GM19193 (cell line): ENCODE data around the gene CEP126.

ENCODE experiments used
- POLR2A ChIP-seq: IDR thresholded peaks from 4 replicates; pipeline ENCODE4 v1.6.1; 2011; ENCODE audit not compliant: insufficient read depth, insufficient read length; ENCODE audit errors: extremely low read depth

The CEP126 gene, protein sequence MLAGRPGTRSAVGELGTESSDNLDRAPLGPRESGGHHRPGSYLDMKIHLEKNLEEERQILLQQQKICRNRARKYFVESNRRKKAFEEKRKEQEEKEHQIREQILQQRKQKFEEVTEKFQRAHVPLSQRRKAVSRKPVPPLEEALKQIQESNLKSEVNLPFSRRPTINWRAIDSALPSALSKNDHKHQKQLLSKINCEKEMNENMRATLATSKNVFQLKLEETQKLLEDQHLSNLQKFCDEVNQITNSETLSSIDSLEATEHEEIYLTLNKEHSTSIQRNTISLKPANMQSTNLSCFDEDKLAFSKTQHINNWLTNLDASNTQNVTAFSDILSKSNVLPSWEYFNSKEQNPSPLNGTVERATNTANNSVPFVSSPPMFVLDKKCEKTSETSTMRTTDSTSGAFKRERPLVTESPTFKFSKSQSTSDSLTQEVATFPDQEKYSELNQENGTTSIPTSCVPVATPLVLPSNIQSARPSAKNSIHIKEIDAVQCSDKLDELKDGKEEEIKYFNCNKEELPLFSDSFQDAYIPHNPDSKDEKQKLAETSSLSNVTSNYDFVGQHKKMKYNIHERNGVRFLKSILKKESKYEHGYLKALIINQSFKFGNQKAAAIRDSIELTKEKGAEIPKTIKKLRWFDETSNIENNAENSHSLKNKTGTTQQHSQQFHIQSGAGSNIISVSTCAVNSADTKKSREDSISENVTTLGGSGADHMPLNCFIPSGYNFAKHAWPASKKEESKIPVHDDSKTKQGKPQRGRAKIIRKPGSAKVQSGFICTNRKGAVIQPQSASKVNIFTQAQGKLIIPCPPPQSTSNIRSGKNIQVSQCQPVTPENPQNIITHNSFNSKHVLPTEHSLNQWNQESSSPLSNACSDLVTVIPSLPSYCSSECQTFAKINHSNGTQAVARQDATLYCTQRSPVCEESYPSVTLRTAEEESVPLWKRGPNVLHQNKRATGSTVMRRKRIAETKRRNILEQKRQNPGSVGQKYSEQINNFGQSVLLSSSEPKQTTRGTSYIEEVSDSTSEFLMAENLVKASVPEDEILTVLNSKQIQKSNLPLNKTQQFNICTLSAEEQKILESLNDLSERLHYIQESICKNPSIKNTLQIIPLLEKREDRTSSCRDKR

GRCh38 chr11:101914738-101915426 lies at the start of gene CEP126:
TSS of gene CEP126 (plus strand) at chr11:101915010. CDS start at chr11:101915285, 275 bp downstream.
- TF ChIP-seq POLR2A = no peak

DNA sequence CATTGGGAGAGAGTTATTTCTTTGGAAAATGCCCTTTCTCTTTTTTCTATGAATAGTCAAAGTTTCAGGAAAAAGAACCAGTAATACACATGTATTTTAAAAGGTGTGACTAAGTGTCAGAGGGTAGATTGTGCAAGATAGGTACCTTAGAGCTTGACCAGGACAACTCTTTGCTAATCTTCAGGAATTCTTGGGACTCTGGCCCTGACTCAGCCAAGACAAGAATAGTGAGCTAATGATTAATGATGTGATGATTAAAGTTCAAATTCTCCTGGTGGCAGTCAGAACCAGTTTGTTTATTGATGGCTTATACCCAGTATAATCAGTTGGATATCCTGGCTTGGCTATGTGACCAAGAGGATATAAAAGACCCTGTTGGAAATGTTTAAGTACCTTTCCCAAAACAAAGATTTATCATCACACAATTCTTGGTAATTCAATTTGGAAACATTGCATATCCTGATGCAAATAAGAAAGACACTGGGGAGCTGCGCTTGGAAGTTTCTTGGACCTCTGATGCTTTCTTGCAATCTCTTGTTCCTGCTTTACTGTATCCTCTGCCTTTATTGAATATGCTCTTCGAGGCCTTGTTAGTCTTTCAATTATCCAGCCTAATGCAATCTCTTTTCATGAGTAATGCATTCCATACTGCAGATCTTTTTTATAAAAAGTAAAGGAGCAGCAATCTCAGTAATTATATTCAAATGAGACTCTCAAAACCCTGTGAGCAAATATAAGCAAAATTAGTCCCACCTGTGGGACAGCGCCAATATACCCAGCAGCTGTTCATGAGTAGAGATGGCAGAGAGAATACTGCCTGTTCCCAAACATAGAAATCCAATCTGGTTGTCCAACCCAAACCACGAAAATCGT lies 48.0 kb upstream of the CEP126 start:
- no peak for TF ChIP-seq POLR2A

- no peak for TF ChIP-seq POLR2A
Measured at GRCh38 chr11:101867951-101868350, 46.9 kb upstream of the CEP126 start.

GRCh38 chr11:101870510-101870909 lies 44.3 kb upstream of the CEP126 start:
- TF ChIP-seq POLR2A = no peak

DNA sequence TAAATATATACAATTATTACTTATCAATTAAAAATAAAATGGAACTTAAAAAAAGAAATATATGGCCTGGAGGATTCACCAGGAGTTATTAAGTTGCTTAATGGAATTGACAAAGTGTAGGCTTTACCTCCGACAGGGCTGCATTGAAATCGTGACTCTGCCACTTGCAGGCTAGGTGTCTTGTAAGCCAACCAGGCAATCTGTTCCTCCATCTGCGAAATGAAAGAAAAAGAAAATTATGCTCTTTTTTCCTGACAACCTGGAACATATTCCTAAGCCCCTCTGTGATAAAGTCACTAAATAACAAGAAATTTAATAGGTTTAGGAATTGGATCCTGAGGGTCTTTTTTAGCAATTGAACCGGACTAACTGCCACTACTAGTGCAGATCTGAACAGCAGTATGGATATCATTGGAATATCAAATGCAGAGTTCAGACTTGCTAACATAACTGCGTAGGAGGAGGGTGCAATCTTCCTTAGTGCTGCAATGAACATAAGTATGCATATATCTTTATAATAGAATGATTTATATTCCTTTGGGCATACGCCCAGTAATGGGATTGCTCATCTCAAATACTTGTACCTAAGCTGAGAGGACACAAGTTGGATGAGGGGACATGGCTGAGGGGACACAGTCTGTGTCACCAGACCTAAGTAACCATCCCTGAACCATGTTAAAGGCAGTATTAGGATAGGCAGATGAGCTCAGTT lies 42.5 kb upstream of the CEP126 start:
- TF ChIP-seq POLR2A = no peak

DNA sequence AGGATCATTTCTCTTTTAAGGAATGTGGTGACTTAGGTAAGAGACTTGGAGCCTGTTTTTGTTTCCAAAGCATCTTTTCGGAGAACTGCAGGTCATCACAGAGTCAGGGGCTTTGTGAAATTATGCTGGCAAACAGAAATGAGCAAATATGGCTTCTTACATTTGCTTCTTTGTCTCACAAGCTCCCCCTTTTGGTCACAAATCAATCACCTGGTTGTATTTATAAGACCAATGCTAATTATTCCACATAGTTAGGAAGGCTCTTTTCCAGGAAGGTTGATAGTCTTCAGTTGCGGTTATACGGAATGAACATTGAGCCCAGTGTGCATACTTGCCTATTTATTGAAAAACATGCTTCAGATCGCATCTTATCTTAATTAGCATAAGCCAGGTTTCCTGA lies 34.6 kb upstream of the CEP126 start:
- TF ChIP-seq POLR2A = no peak

DNA sequence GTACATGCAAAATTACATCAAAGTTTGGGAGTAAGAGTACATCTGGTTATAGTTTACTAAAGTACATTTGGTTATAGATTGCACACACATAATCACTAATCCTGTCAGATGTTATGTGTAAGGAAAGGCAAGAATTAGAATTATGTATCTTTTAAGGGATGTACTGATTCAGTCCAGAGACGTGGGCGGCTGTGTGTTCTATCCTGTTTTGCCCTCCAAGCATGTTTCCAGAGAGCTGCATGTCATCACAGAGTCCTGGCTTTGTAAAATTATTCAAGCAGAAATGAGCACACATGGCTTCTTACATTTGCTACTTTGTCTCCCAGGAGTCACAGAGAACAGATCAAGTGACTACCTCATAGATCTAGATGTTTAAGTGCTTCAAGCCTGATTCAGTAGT lies 33.2 kb upstream of the CEP126 start:
- no peak for TF ChIP-seq POLR2A

- no peak for TF ChIP-seq POLR2A
Measured at GRCh38 chr11:101885631-101886030, 29.2 kb upstream of the CEP126 start.

DNA sequence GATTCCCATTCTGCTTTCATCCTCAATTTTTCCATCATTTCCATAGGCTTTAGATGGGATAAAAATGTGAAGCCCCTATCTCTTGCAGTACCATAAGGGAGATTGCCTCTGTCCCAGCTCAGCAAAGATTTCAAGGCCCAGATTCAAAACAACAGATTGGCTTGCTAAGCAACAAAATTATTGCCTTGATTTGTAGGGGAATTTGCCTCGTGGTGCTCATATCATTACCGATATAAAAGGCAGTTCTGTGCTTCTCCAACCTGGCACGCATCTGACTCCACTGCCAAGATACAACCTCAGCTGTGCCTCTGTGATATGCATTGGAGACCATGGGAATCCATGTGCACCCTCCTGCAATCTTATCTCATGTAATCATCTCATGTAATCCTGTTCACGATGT lies 25.0 kb upstream of the CEP126 start:
- TF ChIP-seq POLR2A = no peak

- TF ChIP-seq POLR2A = no peak
Measured at GRCh38 chr11:101894505-101894904, 20.3 kb upstream of the CEP126 start.

GRCh38 chr11:101907815-101908214 lies 7.0 kb upstream of the CEP126 start:
- TF ChIP-seq POLR2A = no peak

DNA sequence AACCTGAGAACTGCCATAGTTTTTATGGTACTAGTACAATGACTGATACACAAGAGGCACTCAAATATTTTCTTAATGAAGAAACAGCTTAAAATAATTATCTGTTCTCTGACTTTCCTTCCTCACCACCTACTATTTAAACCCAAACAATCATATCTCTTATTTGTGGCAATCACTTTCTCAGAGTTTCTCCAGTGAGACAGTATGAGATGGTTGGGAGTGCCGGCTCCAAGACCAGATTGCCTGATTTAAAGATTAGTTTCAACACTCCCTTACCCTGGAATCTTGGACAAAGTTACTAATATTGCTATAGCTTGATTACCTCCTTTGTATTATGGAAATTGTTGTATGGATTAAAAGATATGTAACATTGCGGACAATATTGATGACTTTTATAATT lies 5.7 kb upstream of the CEP126 start:
- no peak for TF ChIP-seq POLR2A

DNA sequence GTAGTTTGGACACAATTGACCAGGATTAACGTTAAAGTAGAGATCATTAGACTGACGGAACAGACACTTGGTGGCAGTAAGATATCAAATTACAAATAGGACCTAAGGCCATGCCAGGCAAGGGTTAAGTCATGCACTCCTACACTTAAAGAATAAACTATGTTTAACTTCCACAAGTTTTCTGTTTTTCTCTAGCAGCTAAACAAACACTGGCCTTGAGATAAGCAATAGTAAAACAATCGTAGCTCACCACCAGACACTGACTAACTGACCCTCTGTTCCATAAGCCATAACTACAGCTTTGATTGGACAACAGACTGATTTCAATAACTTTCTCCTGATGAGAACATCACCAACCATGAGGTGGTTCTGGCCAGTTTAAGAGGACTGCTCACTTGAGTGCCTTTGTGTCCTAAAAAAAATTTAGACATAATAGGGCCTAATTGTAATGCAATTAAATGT lies 2.0 kb upstream of the CEP126 start:
- TF ChIP-seq POLR2A = no peak
